Stimulated activated naive CD8-positive, alpha-beta T cell treated with anti-CD3 and anti-CD28 coated beads, Interleukin-15, amount 100 ng/mL, for 72 hours (primary cell): Measurements from ENCODE around the gene POLR3C.
"Not testable (repeated sequence)": the region's sequence is repeated elsewhere in the genome, so short reads cannot be mapped to it uniquely, and the experiment has no call there.

ENCODE experiments used
- ATAC-seq: fragments of 150-1000 bp; cut with Tn5 transposase; 2 replicates; pipeline ENCODE4 v1.10.0; 2021; ENCODE audit warnings: mild to moderate bottlenecking, moderate library complexity
- DNase-seq, 2 donors: peaks; one replicate each; pipeline ENCODE4 v3.0.0; 2021 to 2022
- H3K27ac Mint-ChIP-seq, 2 donors: one replicate each; pipeline ENCODE4 v1.8.0; 2022; ENCODE audit warnings: mild to moderate bottlenecking in 2 of 2, mixed read lengths in 2 of 2, moderate library complexity in 2 of 2
- H3K27me3 Mint-ChIP-seq: one replicate; pipeline ENCODE4 v1.8.0; 2022; ENCODE audit warnings: mixed read lengths
- H3K4me1 Mint-ChIP-seq: one replicate; pipeline ENCODE4 v1.8.0; 2022; ENCODE audit warnings: mild to moderate bottlenecking, mixed read lengths
- H3K4me3 Mint-ChIP-seq, 2 donors: one replicate each; pipeline ENCODE4 v1.8.0; 2022; ENCODE audit warnings: mild to moderate bottlenecking in 2 of 2, mixed read lengths in 2 of 2, moderate library complexity in 1 of 2
- H3K9me3 Mint-ChIP-seq, 2 donors: one replicate each; pipeline ENCODE4 v1.8.0; 2022; ENCODE audit warnings: mixed read lengths in 2 of 2

Gene POLR3C

DNA sequence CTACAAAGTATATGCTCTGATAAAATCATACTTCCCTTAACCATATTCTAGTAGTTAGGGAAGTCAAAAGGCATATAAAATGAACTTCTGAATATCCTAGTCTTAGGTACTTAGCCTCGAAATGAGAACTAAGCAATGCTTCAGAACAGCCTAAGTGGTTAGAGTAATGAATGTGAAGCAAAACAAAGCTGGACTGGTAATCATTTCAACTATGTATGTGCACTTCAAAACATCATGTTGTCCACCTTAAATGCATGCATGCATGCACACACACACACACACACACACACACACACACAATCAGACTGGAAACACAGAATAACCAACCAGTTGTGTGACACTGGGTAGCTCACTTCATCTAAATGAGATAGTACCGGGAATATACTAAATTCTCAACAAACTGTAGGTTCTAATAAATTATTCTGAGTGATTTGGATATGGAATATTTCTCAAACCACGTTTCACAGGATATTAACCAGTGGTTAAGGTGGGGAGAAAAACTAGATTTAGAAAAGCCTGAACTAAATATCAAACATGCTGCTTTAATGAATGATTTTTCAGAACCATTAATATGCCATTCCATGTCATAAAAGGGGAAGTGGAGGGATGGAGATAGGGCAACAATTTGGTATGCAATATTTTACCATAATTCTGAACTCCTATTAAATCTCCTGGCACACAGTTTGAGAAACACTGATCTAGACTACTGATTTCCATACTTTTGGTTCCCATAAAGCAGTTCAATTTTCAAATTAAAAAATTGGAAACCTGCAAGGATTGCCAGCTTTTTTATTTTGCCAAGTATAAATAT lies 19.6 kb upstream of the POLR3C start:
- no peaks in the 10 kb centered on the region for H3K9me3 Mint-ChIP-seq
- H3K27me3 Mint-ChIP-seq, result no peaks in the 10 kb centered on the region
- peaks cover 53% of the 10 kb centered on the region for H3K4me1 Mint-ChIP-seq
- no peak overlapping the region for H3K27ac Mint-ChIP-seq
- DNase-seq, result no peak
- no peak for ATAC-seq
- no peak overlapping the region for H3K4me3 Mint-ChIP-seq

DNA sequence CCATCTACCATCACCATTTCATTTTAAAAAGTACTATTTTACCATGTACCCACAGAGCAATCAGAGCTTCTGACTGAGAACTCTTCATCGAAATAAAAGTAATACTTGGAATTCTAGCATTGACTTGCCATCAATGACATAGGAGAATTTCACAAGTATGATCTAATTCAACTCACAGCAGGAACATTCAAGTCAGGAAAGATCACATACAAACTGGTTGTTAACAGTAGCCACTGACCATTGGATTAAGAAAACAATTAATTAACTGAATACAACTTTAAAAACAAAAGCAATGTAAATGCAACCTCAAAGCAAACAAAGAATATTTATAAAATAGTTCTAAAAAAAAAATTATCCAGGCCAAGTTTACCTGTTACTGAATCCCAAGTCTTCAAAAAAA lies 18.9 kb upstream of the POLR3C start:
- Mint-ChIP-seq H3K4me1 (peaks cover 47% of the 10 kb centered on the region), H3K9me3 (no peaks in the 10 kb centered on the region), H3K4me3 (no peak overlapping the region), H3K27me3 (no peaks in the 10 kb centered on the region), H3K27ac (no peak overlapping the region)
- DNase-seq (no peak), ATAC-seq (no peak)

DNA sequence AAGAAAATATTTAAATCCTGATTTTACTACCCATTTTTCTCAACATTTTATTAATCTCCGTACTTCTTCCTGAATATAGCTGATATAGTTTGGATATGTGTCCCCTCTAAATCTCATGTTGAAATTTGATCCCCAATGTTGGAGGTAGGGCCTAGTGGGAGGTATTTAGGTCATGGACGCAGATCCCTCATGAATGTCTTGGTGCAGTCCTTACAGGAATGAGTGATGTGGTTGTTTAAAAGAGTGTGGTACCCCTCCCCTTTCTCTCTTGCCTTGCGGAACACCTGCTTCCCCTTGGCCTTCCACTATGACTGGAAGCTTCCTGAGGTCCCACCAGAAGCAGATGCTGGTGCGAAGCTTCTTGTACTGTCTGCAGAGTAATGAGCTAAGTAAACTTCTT lies 17.6 kb upstream of the POLR3C start:
- DNase-seq (no peak), ATAC-seq (no peak)
- no peak overlapping the region for H3K4me3 Mint-ChIP-seq
- no peaks in the 10 kb centered on the region for H3K27me3 Mint-ChIP-seq
- H3K9me3 Mint-ChIP-seq, result no peaks in the 10 kb centered on the region
- peaks cover 39% of the 10 kb centered on the region for H3K4me1 Mint-ChIP-seq
- H3K27ac Mint-ChIP-seq, result no peak overlapping the region

DNA sequence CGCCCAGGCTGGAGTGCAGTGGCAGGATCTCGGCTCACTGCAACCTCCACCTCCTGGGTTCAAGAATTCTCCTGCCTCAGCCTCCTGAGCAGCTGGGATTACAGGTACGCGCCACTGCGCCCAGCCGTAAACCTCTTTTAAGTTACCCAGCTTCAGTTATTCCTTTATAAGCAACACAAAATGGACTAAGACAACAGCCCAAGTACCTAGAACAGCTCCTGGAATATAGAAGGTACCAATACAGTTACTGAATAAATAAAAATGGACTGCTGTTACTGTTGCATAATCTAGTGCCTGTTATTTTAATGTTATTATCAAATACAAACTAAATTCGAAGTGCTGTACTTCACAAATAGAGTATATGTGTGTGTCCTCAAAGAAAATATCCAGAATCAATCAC lies 17.2 kb upstream of the POLR3C start:
- ATAC-seq, result no peak
- H3K4me3 Mint-ChIP-seq, result no peak overlapping the region
- H3K4me1 Mint-ChIP-seq, result peaks cover 36% of the 10 kb centered on the region

GRCh38 chr1:145812977-145813810 lies 10.8 kb upstream of the POLR3C start:
- H3K27me3 Mint-ChIP-seq, ATAC-seq, DNase-seq, H3K4me1 Mint-ChIP-seq, H3K9me3 Mint-ChIP-seq, H3K27ac Mint-ChIP-seq: not testable (repeated sequence)
- peak overlapping the region in 1 of 2 donors; percentile 65 for H3K4me3 Mint-ChIP-seq

More for the DNA sequence above, 17.2 kb upstream of the POLR3C start:
- Mint-ChIP-seq H3K27ac (no peak overlapping the region), H3K9me3 (no peaks in the 10 kb centered on the region), H3K27me3 (no peaks in the 10 kb centered on the region)
- DNase-seq, result no peak

GRCh38 chr1:145818095-145818494 lies 5.9 kb upstream of the POLR3C start:
- not testable (repeated sequence) for H3K9me3 Mint-ChIP-seq, DNase-seq, H3K4me3 Mint-ChIP-seq, H3K27me3 Mint-ChIP-seq, H3K27ac Mint-ChIP-seq
- peaks cover 18% of the 10 kb centered on the region for H3K4me1 Mint-ChIP-seq
- ATAC-seq, result peak; percentile 71

GRCh38 chr1:145822779-145823331 lies 1.1 kb upstream of the POLR3C start:
- DNase-seq, H3K27ac Mint-ChIP-seq, H3K27me3 Mint-ChIP-seq, H3K4me3 Mint-ChIP-seq, H3K9me3 Mint-ChIP-seq: not testable (repeated sequence)
- H3K4me1 Mint-ChIP-seq, result peaks cover 41% of the 10 kb centered on the region
- peak; percentile 44 for ATAC-seq

- peak overlapping the region; percentile 99 to 100 for H3K27ac Mint-ChIP-seq
- H3K9me3 Mint-ChIP-seq, result no peaks in the 10 kb centered on the region
- ATAC-seq (no peak), DNase-seq (no peak)
- no peaks in the 10 kb centered on the region for H3K27me3 Mint-ChIP-seq
- H3K4me3 Mint-ChIP-seq, result peak overlapping the region; percentile 94 to 99
- peaks cover 53% of the 10 kb centered on the region for H3K4me1 Mint-ChIP-seq
These were observed 471 bp downstream of the POLR3C start for GRCh38 chr1:145824499-145824842.

DNA sequence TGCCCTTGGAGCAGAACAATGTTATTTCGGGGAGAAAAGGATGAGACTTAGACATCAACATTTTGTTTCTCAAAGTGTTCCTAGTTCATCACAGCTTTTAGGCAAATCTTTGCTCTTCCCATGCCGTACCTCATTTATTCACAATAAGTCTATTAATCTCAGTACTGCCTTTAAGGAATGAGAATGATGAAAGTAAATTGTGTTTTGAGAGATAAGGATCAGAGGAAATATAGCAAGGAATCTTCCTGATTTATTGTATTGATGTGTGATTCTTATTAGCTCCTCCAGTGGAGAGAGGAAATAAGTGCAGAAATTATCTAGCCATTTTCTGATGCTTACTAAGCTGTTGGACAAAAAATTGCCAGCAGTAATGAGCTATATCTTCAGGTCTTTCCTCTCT lies 2.0 kb downstream of the POLR3C start:
- H3K4me3 Mint-ChIP-seq, result peak overlapping the region; percentile 94 to 99
- H3K27me3 Mint-ChIP-seq, result no peaks in the 10 kb centered on the region
- H3K4me1 Mint-ChIP-seq, result peaks cover 55% of the 10 kb centered on the region
- ATAC-seq, result no peak
- H3K27ac Mint-ChIP-seq, result no peak overlapping the region
- no peak for DNase-seq
- no peaks in the 10 kb centered on the region for H3K9me3 Mint-ChIP-seq

DNA sequence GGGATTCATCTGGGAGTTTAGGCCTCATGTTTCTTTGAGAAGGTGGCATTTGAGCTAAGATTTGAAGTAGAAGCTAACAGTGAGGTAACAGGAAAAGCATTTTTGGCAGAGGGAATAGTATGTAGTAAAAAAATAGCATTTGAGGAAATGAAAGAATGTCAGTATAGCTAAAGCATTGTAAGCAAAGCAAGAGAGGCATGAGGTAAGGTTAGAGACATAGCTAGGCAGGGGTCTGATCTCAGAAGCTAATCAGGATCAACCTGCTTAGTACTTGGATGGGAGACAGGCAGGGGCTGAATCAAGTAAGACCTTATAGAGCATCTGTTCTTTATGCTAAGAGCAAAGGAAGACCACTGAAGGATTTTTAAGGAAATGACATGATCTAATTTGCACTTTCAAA lies 4.0 kb downstream of the POLR3C start:
- no peak for DNase-seq
- peak; percentile 52 for ATAC-seq
- peak overlapping the region; percentile 64 to 73 for H3K4me3 Mint-ChIP-seq
- H3K9me3 Mint-ChIP-seq, result no peaks in the 10 kb centered on the region
- peak overlapping the region; percentile 99 for H3K27ac Mint-ChIP-seq
- peaks cover 48% of the 10 kb centered on the region for H3K4me1 Mint-ChIP-seq
- H3K27me3 Mint-ChIP-seq, result no peaks in the 10 kb centered on the region

GRCh38 chr1:145828367-145829026 lies 4.5 kb downstream of the POLR3C start:
- peak; percentile 88 for ATAC-seq

GRCh38 chr1:145830810-145831209 lies 6.8 kb downstream of the POLR3C start:
- not testable (repeated sequence) for H3K9me3 Mint-ChIP-seq, ATAC-seq, H3K4me3 Mint-ChIP-seq, DNase-seq, H3K27me3 Mint-ChIP-seq
- Mint-ChIP-seq H3K27ac (peak overlapping the region; percentile 28 to 41), H3K4me1 (peaks cover 39% of the 10 kb centered on the region)

More at GRCh38 chr1:145828367-145829026, 4.5 kb downstream of the POLR3C start:
- peak overlapping the region; percentile 64 to 73 for H3K4me3 Mint-ChIP-seq
- peak overlapping the region; percentile 99 for H3K27ac Mint-ChIP-seq
- H3K9me3 Mint-ChIP-seq, result no peaks in the 10 kb centered on the region
- peak; percentile 34 to 57 for DNase-seq
- peaks cover 48% of the 10 kb centered on the region for H3K4me1 Mint-ChIP-seq
- H3K27me3 Mint-ChIP-seq, result no peaks in the 10 kb centered on the region

- DNase-seq, result no peak
- H3K27me3 Mint-ChIP-seq, result no peaks in the 10 kb centered on the region
- no peak overlapping the region for H3K4me3 Mint-ChIP-seq
- no peak overlapping the region for H3K27ac Mint-ChIP-seq
- no peaks in the 10 kb centered on the region for H3K4me1 Mint-ChIP-seq
- no peaks in the 10 kb centered on the region for H3K9me3 Mint-ChIP-seq
- no peak for ATAC-seq
These were observed 13.7 kb downstream of the POLR3C start for GRCh38 chr1:145837656-145838055.

- Mint-ChIP-seq H3K4me3 (no peak overlapping the region), H3K9me3 (no peaks in the 10 kb centered on the region), H3K4me1 (peaks cover 9% of the 10 kb centered on the region), H3K27ac (no peak overlapping the region), H3K27me3 (no peaks in the 10 kb centered on the region)
- ATAC-seq (no peak), DNase-seq (no peak)
These were observed 19.0 kb downstream of the POLR3C start for GRCh38 chr1:145843031-145843430.

GRCh38 chr1:145845144-145845513 lies 21.1 kb downstream of the POLR3C start:
- Mint-ChIP-seq H3K9me3 (no peaks in the 10 kb centered on the region), H3K4me3 (no peak overlapping the region), H3K27ac (no peak overlapping the region), H3K27me3 (no peaks in the 10 kb centered on the region), H3K4me1 (peaks cover 9% of the 10 kb centered on the region)
- DNase-seq (no peak), ATAC-seq (peak; percentile 72)
